ENCODE results near the gene CCDC141.

GRCh38 chr2:179071810-179072355, 21.9 kb upstream of the CCDC141 start:
- TF ChIP-seq POLR2AphosphoS2 (IDR thresholded peaks at IDR 0.05; ENCODE audit: low read depth, low read length) (no peak), ZNF503 (CRISPR knock-in tag; IDR thresholded peaks at IDR 0.05) (no peak), CTCF (CRISPR knock-in tag; IDR thresholded peaks at IDR 0.05) (no peak), AGO1 (IDR thresholded peaks at IDR 0.05; ENCODE audit: low read depth, low read length, poor library complexity, severe bottlenecking) (no peak), MLX (CRISPR knock-in tag; IDR thresholded peaks at IDR 0.05) (no peak)
